GM12874 (cell line): ENCODE measurements around the gene NFKB1.

ENCODE experiments used
- TF ChIP-seq, protein P1 (sequence below): IDR thresholded peaks from 2 replicates; pipeline ENCODE4 v1.5.1; 2011; ENCODE audit warnings: low read depth, mild to moderate bottlenecking, control low read depth, low read length, moderate library complexity; ENCODE audit not compliant: insufficient read depth

NFKB1 gene

DNA sequence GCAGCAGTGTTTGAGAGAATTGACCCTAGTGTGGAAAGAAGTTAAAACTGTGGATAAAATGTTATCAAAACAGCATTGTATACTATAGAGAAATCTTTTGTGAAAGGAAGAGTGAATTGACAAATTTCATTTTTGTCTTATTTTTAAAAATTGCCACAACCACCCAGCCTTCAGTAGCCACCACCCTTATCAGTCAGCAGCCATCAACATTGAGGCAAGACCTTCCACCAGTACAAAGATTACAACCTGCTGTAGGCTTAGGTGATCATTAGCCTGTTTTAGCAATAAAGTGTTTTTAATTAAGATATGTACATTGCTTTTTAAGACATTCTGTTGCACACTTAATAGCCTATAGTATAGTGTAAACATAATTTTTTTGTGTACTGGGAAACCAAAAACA lies 91.1 kb downstream of the NFKB1 start:
- TF ChIP-seq, protein P1, sequence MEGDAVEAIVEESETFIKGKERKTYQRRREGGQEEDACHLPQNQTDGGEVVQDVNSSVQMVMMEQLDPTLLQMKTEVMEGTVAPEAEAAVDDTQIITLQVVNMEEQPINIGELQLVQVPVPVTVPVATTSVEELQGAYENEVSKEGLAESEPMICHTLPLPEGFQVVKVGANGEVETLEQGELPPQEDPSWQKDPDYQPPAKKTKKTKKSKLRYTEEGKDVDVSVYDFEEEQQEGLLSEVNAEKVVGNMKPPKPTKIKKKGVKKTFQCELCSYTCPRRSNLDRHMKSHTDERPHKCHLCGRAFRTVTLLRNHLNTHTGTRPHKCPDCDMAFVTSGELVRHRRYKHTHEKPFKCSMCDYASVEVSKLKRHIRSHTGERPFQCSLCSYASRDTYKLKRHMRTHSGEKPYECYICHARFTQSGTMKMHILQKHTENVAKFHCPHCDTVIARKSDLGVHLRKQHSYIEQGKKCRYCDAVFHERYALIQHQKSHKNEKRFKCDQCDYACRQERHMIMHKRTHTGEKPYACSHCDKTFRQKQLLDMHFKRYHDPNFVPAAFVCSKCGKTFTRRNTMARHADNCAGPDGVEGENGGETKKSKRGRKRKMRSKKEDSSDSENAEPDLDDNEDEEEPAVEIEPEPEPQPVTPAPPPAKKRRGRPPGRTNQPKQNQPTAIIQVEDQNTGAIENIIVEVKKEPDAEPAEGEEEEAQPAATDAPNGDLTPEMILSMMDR, result no peak

DNA sequence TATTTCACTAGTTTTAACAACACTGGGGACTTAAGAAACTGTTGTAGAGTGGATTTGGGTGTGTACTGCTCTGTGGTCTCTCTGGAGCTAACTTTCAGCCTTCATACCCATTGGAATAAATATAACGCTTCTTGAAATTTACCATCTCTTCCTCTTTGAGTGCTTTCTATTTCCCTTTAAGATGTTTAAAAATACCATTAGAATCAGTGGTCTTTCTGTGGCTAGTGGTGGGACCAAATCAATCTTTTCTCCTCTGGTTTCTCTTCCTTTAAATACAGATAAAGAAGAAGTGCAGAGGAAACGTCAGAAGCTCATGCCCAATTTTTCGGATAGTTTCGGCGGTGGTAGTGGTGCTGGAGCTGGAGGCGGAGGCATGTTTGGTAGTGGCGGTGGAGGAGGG lies 92.0 kb downstream of the NFKB1 start:
- TF ChIP-seq, protein P1, result no peak

DNA sequence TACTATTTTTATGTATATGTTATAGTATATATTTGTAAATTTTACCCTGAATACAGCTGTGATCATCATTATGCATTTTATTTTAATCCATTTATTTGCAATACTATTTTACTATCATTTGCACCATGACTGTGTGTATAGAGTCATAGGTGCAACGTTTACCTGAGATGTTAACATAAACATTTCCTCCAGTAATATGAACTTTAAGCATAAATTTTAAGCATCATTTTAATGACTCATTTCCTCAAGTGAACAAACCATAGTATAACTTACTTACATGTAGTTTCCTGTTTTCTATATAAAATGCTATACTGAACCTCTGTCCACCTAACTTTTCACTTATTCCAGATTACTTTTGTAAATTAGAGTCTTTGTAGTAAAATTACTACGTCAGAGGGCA lies 92.8 kb downstream of the NFKB1 start:
- TF ChIP-seq, protein P1, result no peak

GRCh38 chr4:102596532-102596931 lies 95.4 kb downstream of the NFKB1 start:
- TF ChIP-seq, protein P1, result no peak

- TF ChIP-seq, protein P1, result no peak
These were observed 97.1 kb downstream of the NFKB1 start for GRCh38 chr4:102598086-102598761.

GRCh38 chr4:102598762-102599374 lies 97.7 kb downstream of the NFKB1 start:
- TF ChIP-seq, protein P1, result no peak

GRCh38 chr4:102599455-102599854 lies 98.3 kb downstream of the NFKB1 start:
- TF ChIP-seq, protein P1, result no peak
